ENCODE data around the gene ZNF592.

GRCh38 chr15:84795186-84795585, 46.8 kb downstream of the ZNF592 start:
- TF ChIP-seq CTCF (IDR thresholded peaks at IDR 0.05) (no peak), POLR2A (IDR thresholded peaks at IDR 0.05) (no peak)
